ENCODE results near the gene HMGCS1.
A peak's percentile ranks its signal among the peaks of the same experiment; 100 is the strongest.

HMGCS1 gene

DNA sequence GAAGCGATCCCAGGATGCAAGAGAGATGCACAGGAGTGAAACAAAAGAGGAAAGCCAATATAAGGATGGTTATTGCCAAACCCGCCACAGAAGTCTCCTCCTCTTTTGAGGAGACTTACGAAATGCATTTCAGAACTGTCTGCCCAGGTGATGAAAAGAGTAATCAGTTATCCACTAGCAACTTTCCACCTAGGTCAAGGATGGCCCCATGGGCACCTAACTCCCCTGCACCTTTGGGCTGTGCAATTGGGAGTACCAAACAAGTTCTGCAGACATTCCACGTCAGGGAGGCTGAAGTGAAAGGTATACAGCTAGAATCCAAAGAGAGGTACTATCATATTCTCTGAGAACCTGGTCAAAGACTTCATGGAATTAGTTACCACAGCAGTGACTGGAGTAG is 25.7 kb downstream of the HMGCS1 start:
- no peak overlapping the region for H3K27ac ChIP-seq
- DNase-seq (ENCODE audit: low spot score) = no peak
- ChIA-PET POLR2A (ENCODE audit: low non-redundant PET) (no interaction called here), CTCF (no interaction called here)
- TF ChIP-seq, protein P1, sequence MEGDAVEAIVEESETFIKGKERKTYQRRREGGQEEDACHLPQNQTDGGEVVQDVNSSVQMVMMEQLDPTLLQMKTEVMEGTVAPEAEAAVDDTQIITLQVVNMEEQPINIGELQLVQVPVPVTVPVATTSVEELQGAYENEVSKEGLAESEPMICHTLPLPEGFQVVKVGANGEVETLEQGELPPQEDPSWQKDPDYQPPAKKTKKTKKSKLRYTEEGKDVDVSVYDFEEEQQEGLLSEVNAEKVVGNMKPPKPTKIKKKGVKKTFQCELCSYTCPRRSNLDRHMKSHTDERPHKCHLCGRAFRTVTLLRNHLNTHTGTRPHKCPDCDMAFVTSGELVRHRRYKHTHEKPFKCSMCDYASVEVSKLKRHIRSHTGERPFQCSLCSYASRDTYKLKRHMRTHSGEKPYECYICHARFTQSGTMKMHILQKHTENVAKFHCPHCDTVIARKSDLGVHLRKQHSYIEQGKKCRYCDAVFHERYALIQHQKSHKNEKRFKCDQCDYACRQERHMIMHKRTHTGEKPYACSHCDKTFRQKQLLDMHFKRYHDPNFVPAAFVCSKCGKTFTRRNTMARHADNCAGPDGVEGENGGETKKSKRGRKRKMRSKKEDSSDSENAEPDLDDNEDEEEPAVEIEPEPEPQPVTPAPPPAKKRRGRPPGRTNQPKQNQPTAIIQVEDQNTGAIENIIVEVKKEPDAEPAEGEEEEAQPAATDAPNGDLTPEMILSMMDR (conservative IDR thresholded peaks at IDR 0.05; ENCODE audit: low read depth) = no peak

DNA sequence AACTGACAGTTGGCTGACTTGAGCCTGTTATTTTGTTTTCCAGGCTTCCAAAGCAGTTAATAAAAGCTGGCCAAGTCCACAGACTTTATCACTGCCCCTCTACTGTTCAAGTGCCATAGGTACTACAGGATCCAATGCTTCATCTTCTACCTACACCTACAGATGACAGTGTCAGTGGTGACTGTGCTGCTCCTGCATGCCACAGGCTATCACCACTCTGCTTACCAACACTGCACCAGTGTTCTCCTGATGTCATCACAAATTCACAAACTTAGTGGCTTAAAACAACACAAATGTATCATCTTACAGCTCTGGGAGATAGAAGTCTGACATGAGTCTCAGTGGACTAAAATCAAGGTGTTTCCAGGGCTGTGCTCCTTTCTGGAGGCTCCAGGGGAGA is 26.6 kb downstream of the HMGCS1 start:
- TF ChIP-seq, protein P1 (conservative IDR thresholded peaks at IDR 0.05; ENCODE audit: low read depth) = no peak
- H3K27ac ChIP-seq = no peak overlapping the region
- POLR2A ChIA-PET (ENCODE audit: low non-redundant PET) = no interaction called here
- CTCF ChIA-PET = interaction anchor here (0.6 kb wide), 1 partner anchor 100 kb away, joined by 3 read pairs; no protein-coding TSS in a partner anchor
- no peak for DNase-seq (ENCODE audit: low spot score)

DNA sequence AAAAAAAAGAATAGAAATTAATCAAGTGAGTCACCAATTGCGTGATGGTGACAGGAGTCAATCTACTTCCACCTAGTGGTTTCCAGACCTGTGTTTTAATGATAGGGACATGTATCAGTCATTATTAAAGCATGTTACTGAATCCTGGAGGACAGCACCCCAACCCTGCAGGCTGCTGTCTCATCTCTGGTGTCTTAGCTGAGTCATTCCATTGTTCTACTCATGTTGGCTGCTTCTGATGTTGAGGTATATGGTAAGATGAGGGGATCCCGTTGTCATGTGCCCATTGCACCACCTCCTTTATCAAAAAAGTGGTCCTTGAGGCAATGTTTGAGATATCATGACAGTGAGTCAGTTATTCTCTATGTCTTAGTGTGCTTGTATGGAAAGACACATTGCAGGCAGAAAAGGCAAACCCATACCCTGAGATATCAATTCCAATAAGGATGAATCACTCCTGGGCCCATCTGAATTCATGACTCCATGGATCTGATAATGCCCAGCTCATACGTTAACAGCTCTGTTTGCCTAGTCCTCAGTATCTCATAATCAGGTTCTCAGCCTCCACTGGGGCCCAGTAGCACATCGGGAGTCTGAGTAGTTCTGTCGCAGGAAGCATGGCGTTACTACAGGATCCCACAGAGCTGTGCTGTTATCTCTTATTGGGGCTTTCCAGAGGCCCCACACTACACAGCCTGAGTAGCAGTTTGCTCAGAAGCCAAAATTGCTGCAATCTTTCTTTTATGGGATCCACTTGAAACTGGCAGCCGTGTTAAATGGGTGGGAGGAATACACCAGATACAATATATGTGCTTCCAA is 31.2 kb downstream of the HMGCS1 start:
- TF ChIP-seq, protein P1 (conservative IDR thresholded peaks at IDR 0.05; ENCODE audit: low read depth) = no peak
- H3K27ac ChIP-seq = no peak overlapping the region
- CTCF ChIA-PET = no interaction called here
- DNase-seq (ENCODE audit: low spot score) = peak; percentile 50
- POLR2A ChIA-PET (ENCODE audit: low non-redundant PET) = no interaction called here

DNA sequence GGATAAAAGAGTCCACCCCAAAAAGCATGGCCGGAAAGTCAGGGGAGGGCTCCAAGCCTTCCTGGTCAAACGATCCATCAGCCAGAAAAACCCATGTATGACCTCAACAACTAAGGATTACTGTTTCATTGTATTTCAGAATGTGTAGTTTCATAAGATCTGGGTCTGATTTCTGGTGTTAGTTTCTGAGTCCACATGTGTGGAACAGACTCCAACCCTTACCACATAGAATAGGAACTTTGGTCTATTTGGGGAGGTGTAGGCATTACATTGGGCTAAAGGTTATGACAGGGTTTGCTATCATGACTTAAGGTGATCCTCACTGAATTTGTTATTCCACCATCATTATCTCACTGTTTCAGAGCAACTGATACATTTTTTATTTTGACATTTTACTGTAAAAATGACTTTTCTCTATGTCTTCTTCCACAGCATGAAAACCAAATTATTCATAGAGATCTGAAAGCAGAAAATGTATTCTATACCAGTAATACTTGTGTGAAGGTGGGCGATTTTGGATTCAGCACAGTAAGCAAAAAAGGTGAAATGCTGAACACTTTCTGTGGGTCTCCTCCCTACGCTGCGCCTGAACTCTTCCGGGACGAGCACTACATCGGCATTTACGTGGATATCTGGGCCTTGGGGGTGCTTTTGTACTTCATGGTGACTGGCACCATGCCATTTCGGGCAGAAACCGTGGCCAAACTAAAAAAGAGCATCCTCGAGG is 33.5 kb downstream of the HMGCS1 start:
- ChIA-PET CTCF (no interaction called here), POLR2A (ENCODE audit: low non-redundant PET) (no interaction called here)
- TF ChIP-seq, protein P1 (conservative IDR thresholded peaks at IDR 0.05; ENCODE audit: low read depth) = no peak
- no peak overlapping the region for H3K27ac ChIP-seq
- DNase-seq (ENCODE audit: low spot score) = no peak

DNA sequence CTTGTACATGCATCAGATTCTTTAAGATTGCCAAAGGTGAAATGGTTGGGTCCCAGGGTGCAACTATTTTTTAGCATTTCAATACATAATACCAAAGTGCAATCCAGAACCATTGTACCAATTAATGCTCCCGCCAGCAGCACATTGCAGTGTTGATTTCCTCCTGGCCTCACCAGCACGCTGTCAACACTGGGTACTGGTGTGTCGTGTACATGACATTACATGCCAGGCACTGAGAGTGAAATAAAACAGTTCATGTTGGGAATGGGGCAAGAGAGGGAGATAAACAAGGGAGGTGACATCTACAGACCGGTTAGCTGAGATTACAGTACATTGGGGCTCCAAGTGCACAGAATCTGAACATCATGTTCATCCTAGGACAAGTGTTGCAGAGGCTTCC is 37.8 kb downstream of the HMGCS1 start:
- DNase-seq (ENCODE audit: low spot score) = no peak
- TF ChIP-seq, protein P1 (conservative IDR thresholded peaks at IDR 0.05; ENCODE audit: low read depth) = no peak
- ChIA-PET POLR2A (ENCODE audit: low non-redundant PET) (no interaction called here), CTCF (no interaction called here)
- no peak overlapping the region for H3K27ac ChIP-seq

DNA sequence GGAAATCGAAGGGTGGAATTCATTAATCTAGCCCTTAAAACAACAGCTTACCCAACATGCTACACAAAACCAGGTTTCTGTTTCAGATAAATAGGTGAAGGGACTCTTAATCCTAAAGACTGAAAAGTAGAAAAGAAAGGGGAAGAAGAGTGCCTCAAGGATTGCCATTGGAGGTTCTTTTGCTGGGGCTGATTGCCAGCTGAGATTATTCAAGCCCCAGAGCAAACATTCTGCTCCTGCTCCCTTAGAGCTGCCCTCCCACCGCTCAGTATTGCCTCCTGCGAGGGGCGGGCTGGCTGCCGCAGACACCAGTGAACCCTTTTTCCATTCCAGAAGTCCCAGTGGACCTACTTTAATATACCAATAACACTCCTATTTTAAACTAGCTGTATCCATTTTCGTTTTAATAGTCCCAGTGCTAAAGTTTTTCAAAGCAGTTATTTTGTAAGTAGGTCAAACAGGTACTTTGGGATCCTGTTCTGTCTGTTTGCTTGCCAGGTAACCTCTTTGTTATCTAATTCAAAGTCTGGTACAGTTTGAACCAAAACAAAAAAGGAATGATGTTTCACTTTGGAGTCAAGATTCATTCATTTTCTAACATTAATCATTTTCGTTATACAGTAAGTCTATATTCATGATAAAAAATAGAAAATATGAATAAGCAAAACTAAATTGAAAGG is 38.6 kb downstream of the HMGCS1 start:
- ChIA-PET CTCF (no interaction called here), POLR2A (ENCODE audit: low non-redundant PET) (no interaction called here)
- TF ChIP-seq, protein P1 (conservative IDR thresholded peaks at IDR 0.05; ENCODE audit: low read depth) = no peak

More for the DNA sequence above, 38.6 kb downstream of the HMGCS1 start:
- no peak for DNase-seq (ENCODE audit: low spot score)
- H3K27ac ChIP-seq = no peak overlapping the region
